Subcutaneous abdominal adipose tissue (tissue), 5 donors: Measurements from ENCODE around the gene MARCHF9.

ENCODE experiments used
- H3K27ac ChIP-seq: one replicate; pipeline ENCODE4 v1.7.0; 2013; ENCODE audit warnings: low read depth, mild to moderate bottlenecking, inconsistent platforms, low read length, moderate library complexity
- H3K27me3 ChIP-seq, 5 donors: one replicate each; pipeline ENCODE4 v1.7.0; 2013; ENCODE audit warnings: low read length in 5 of 5, inconsistent platforms in 1 of 5; ENCODE audit not compliant: control insufficient read depth in 5 of 5, insufficient read depth in 4 of 5
- H3K36me3 ChIP-seq, 5 donors: one replicate each; pipeline ENCODE4 v1.7.0; 2013; ENCODE audit warnings: low read length in 5 of 5; ENCODE audit not compliant: control insufficient read depth in 5 of 5, insufficient read depth in 5 of 5
- H3K4me1 ChIP-seq, 5 donors: one replicate each; pipeline ENCODE4 v1.7.0; 2013; ENCODE audit warnings: low read length in 5 of 5, mild to moderate bottlenecking in 3 of 5, moderate library complexity in 1 of 5; ENCODE audit not compliant: control insufficient read depth in 5 of 5, insufficient read depth in 5 of 5
- H3K4me3 ChIP-seq, 5 donors: one replicate each; pipeline ENCODE4 v1.7.0; 2013; ENCODE audit warnings: low read length in 5 of 5, low read depth in 1 of 5
- H3K9ac ChIP-seq, 5 donors: one replicate each; pipeline ENCODE4 v1.7.0; 2013; ENCODE audit warnings: low read length in 5 of 5, mild to moderate bottlenecking in 4 of 5, moderate library complexity in 3 of 5
- H3K9me3 ChIP-seq, 5 donors: one replicate each; pipeline ENCODE4 v1.7.0; 2013; ENCODE audit warnings: low read length in 5 of 5; ENCODE audit not compliant: control insufficient read depth in 5 of 5
- donor health status: healthy.
- donor health status: healthy.
- donor health status: healthy.
- donor health status: healthy.
- donor health status: healthy.

Gene MARCHF9

GRCh38 chr12:57776247-57776587 is 21.3 kb downstream of the MARCHF9 start:
- H3K4me1 ChIP-seq, result peaks cover 2 to 24% (median 21%) of the 10 kb centered on the region in 5 donors

GRCh38 chr12:57777367-57777766 is 22.5 kb downstream of the MARCHF9 start:
- Histone ChIP-seq H3K4me3 (no peak overlapping the region), H3K4me1 (peaks cover 0 to 16% (median 12%) of the 10 kb centered on the region in 5 donors), H3K27me3 (no peaks in the 10 kb centered on the region), H3K9ac (no peak overlapping the region), H3K27ac (no peak overlapping the region), H3K9me3 (no peaks in the 10 kb centered on the region), H3K36me3 (peaks cover 0 to 19% (median 12%) of the 10 kb centered on the region in 5 donors)

More at GRCh38 chr12:57776247-57776587, 21.3 kb downstream of the MARCHF9 start:
- Histone ChIP-seq H3K36me3 (peaks cover 0 to 19% (median 12%) of the 10 kb centered on the region in 5 donors), H3K27me3 (no peaks in the 10 kb centered on the region), H3K4me3 (no peak overlapping the region), H3K9ac (no peak overlapping the region), H3K9me3 (no peaks in the 10 kb centered on the region), H3K27ac (no peak overlapping the region)

- Histone ChIP-seq H3K9ac (no peak overlapping the region), H3K27me3 (no peaks in the 10 kb centered on the region), H3K4me3 (no peak overlapping the region), H3K4me1 (peaks cover 0 to 16% (median 9%) of the 10 kb centered on the region in 5 donors), H3K27ac (no peak overlapping the region), H3K36me3 (peaks cover 0 to 19% (median 12%) of the 10 kb centered on the region in 5 donors), H3K9me3 (no peaks in the 10 kb centered on the region)
Measured at GRCh38 chr12:57777911-57778310, 23.0 kb downstream of the MARCHF9 start.

GRCh38 chr12:57779736-57780135 is 24.8 kb downstream of the MARCHF9 start:
- Histone ChIP-seq H3K4me1 (peaks cover 5 to 21% (median 15%) of the 10 kb centered on the region in 5 donors), H3K27me3 (no peaks in the 10 kb centered on the region), H3K27ac (no peak overlapping the region), H3K4me3 (no peak overlapping the region), H3K9me3 (no peaks in the 10 kb centered on the region), H3K9ac (no peak overlapping the region), H3K36me3 (peaks cover 0 to 19% (median 16%) of the 10 kb centered on the region in 5 donors)

GRCh38 chr12:57780284-57780897 is 25.5 kb downstream of the MARCHF9 start:
- Histone ChIP-seq H3K36me3 (peaks cover 0 to 17% (median 15%) of the 10 kb centered on the region in 5 donors), H3K9me3 (no peaks in the 10 kb centered on the region), H3K4me3 (no peak overlapping the region), H3K9ac (no peak overlapping the region), H3K27ac (no peak overlapping the region), H3K4me1 (peaks cover 5 to 21% (median 15%) of the 10 kb centered on the region in 5 donors), H3K27me3 (no peaks in the 10 kb centered on the region)

GRCh38 chr12:57781244-57781643 is 26.3 kb downstream of the MARCHF9 start:
- Histone ChIP-seq H3K27me3 (no peaks in the 10 kb centered on the region), H3K9ac (no peak overlapping the region), H3K4me1 (peaks cover 5 to 21% (median 15%) of the 10 kb centered on the region in 5 donors), H3K36me3 (peaks cover 2 to 23% (median 18%) of the 10 kb centered on the region in 5 donors), H3K9me3 (no peaks in the 10 kb centered on the region), H3K27ac (no peak overlapping the region), H3K4me3 (no peak overlapping the region)

- Histone ChIP-seq H3K9me3 (no peaks in the 10 kb centered on the region), H3K4me1 (peaks cover 5 to 21% (median 15%) of the 10 kb centered on the region in 5 donors), H3K36me3 (peaks cover 7 to 28% (median 24%) of the 10 kb centered on the region in 5 donors), H3K4me3 (no peak overlapping the region), H3K9ac (no peak overlapping the region), H3K27ac (no peak overlapping the region), H3K27me3 (no peaks in the 10 kb centered on the region)
Measured at GRCh38 chr12:57781801-57782200, 26.9 kb downstream of the MARCHF9 start.

GRCh38 chr12:57782243-57782607 is 27.3 kb downstream of the MARCHF9 start:
- H3K9ac ChIP-seq, result peak overlapping the region in 1 of 5 donors; percentile 87

GRCh38 chr12:57782608-57783465 is 27.9 kb downstream of the MARCHF9 start, which contains the start of gene TSFM:
TSFM (plus strand) TSS chr12:57782787; CDS start chr12:57782802, 15 bp downstream.
- H3K4me3 ChIP-seq, result peak within 1 kb of the TSS; percentile 94 to 100 (median 100)
- peak within 1 kb of the TSS; percentile 87 to 100 (median 92) for H3K9ac ChIP-seq
- H3K27ac ChIP-seq, result peak within 1 kb of the TSS; percentile 77
- H3K4me1 ChIP-seq, result peaks cover 5 to 21% (median 15%) of the 10 kb centered on the region in 5 donors
- H3K36me3 ChIP-seq, result peaks cover 13 to 36% (median 30%) of the 10 kb centered on the region in 5 donors
- H3K27me3 ChIP-seq, result no peaks in the 10 kb centered on the region
- no peaks in the 10 kb centered on the region for H3K9me3 ChIP-seq

More at GRCh38 chr12:57782243-57782607, 27.3 kb downstream of the MARCHF9 start:
- H3K9me3 ChIP-seq, result no peaks in the 10 kb centered on the region
- H3K4me1 ChIP-seq, result peaks cover 5 to 21% (median 15%) of the 10 kb centered on the region in 5 donors
- no peaks in the 10 kb centered on the region for H3K27me3 ChIP-seq
- H3K36me3 ChIP-seq, result peaks cover 12 to 32% (median 28%) of the 10 kb centered on the region in 5 donors
- no peak overlapping the region for H3K27ac ChIP-seq
- H3K4me3 ChIP-seq, result peak overlapping the region in 3 of 5 donors; percentile 100

- peak overlapping the region; percentile 77 for H3K27ac ChIP-seq
- H3K4me3 ChIP-seq, result peak overlapping the region; percentile 94 to 100 (median 100)
- no peaks in the 10 kb centered on the region for H3K27me3 ChIP-seq
- peaks cover 5 to 21% (median 15%) of the 10 kb centered on the region in 5 donors for H3K4me1 ChIP-seq
- peak overlapping the region; percentile 87 to 100 (median 92) for H3K9ac ChIP-seq
- no peaks in the 10 kb centered on the region for H3K9me3 ChIP-seq
- peaks cover 13 to 40% (median 31%) of the 10 kb centered on the region in 5 donors for H3K36me3 ChIP-seq
Measured at GRCh38 chr12:57783466-57783801, 28.5 kb downstream of the MARCHF9 start.
